Activated CD4-positive, alpha-beta memory T cell treated with anti-CD3 and anti-CD28 coated beads for 36 hours (primary cell): ENCODE measurements around the gene CABCOCO1. TPM values are rescaled to one million over a fixed set of nuclear protein-coding genes. Genes with fewer than 3 reads are reported as not detected.

Experiments
- CTCF ChIA-PET: fragments of 350-600 bp; sonication (Branson Sonifier 250); formaldehyde crosslinking; loops from one replicate; lab custom pipeline; 2021; ENCODE audit warnings: antibody characterized with exemption, inconsistent platforms; lab: Charles Lee
- POLR2A ChIA-PET: fragments of 350-600 bp; sonication (Branson Sonifier 250); formaldehyde crosslinking; loops from one replicate; lab custom pipeline; 2021; ENCODE audit warnings: antibody characterized with exemption; lab: Charles Lee
- DNase-seq: peaks from one replicate; pipeline ENCODE4 v3.0.0-alpha.2; 2020
- H3K27ac Mint-ChIP-seq: one replicate; pipeline ENCODE4 v1.8.0; 2021; ENCODE audit warnings: mixed read lengths
- H3K27me3 Mint-ChIP-seq: one replicate; pipeline ENCODE4 v1.8.0; 2021; ENCODE audit warnings: mixed read lengths
- H3K36me3 Mint-ChIP-seq: one replicate; pipeline ENCODE4 v1.8.0; 2021; ENCODE audit warnings: mixed read lengths
- H3K4me1 Mint-ChIP-seq: one replicate; pipeline ENCODE4 v1.8.0; 2021; ENCODE audit warnings: low read depth, mixed read lengths
- H3K4me3 Mint-ChIP-seq: one replicate; pipeline ENCODE4 v1.8.0; 2021; ENCODE audit warnings: mild to moderate bottlenecking, mixed read lengths
- H3K9me3 Mint-ChIP-seq: one replicate; pipeline ENCODE4 v1.8.0; 2021; ENCODE audit warnings: mixed read lengths
- intact Hi-C: fragments of 100-400 bp; cut with micrococcal nuclease; formaldehyde crosslinking; loops from one replicate; pipeline ENCODE4 v1.15.1; 2023
- total RNA-seq, 2 experiments: library from RNA; stranded (reverse); gene quantifications; one replicate each; pipeline ENCODE4 v1.2.3, GENCODE V29; 2021

The CABCOCO1 gene
- not detected for total RNA-seq

- ChIA-PET POLR2A (no interaction called here), CTCF (no interaction called here)
- DNase-seq: no peak
- Mint-ChIP-seq H3K36me3 (no peaks in the 10 kb centered on the region), H3K4me1 (no peaks in the 10 kb centered on the region), H3K9me3 (no peaks in the 10 kb centered on the region), H3K27me3 (peaks cover 24% of the 10 kb centered on the region), H3K27ac (no peak within 1 kb of the TSS), H3K4me3 (no peak within 1 kb of the TSS)
- intact Hi-C loops: no loop called here
Observed at GRCh38 chr10:61662794-61663259, at the start of gene CABCOCO1. CABCOCO1 (plus strand) TSS chr10:61662929; CDS start chr10:61662973, 44 bp downstream.

GRCh38 chr10:61613665-61614064, 49.1 kb upstream of the CABCOCO1 start:
- H3K4me1 Mint-ChIP-seq: no peaks in the 10 kb centered on the region
- H3K27me3 Mint-ChIP-seq: peaks cover 3% of the 10 kb centered on the region
- DNase-seq: no peak
- H3K27ac Mint-ChIP-seq: no peak overlapping the region
- no peak overlapping the region for H3K4me3 Mint-ChIP-seq
- POLR2A ChIA-PET: no interaction called here
- CTCF ChIA-PET: no interaction called here
- intact Hi-C loops: no loop called here
- H3K9me3 Mint-ChIP-seq: no peaks in the 10 kb centered on the region
- H3K36me3 Mint-ChIP-seq: no peaks in the 10 kb centered on the region

GRCh38 chr10:61616611-61617010, 46.1 kb upstream of the CABCOCO1 start:
- DNase-seq: no peak
- ChIA-PET CTCF (no interaction called here), POLR2A (no interaction called here)
- H3K9me3 Mint-ChIP-seq: no peaks in the 10 kb centered on the region
- H3K4me1 Mint-ChIP-seq: no peaks in the 10 kb centered on the region
- no peaks in the 10 kb centered on the region for H3K36me3 Mint-ChIP-seq
- intact Hi-C loops: no loop called here
- H3K27ac Mint-ChIP-seq: no peak overlapping the region
- no peak overlapping the region for H3K4me3 Mint-ChIP-seq
- no peaks in the 10 kb centered on the region for H3K27me3 Mint-ChIP-seq

- DNase-seq: no peak
- no peak overlapping the region for H3K27ac Mint-ChIP-seq
- ChIA-PET POLR2A (no interaction called here), CTCF (no interaction called here)
- no peaks in the 10 kb centered on the region for H3K9me3 Mint-ChIP-seq
- intact Hi-C loops: no loop called here
- no peaks in the 10 kb centered on the region for H3K27me3 Mint-ChIP-seq
- no peaks in the 10 kb centered on the region for H3K4me1 Mint-ChIP-seq
- H3K4me3 Mint-ChIP-seq: no peak overlapping the region
- no peaks in the 10 kb centered on the region for H3K36me3 Mint-ChIP-seq
Observed at GRCh38 chr10:61617180-61617579, 45.5 kb upstream of the CABCOCO1 start.

- intact Hi-C loops: no loop called here
- H3K27me3 Mint-ChIP-seq: no peaks in the 10 kb centered on the region
- CTCF ChIA-PET: no interaction called here
- no peak overlapping the region for H3K4me3 Mint-ChIP-seq
- H3K36me3 Mint-ChIP-seq: no peaks in the 10 kb centered on the region
- DNase-seq: no peak
- H3K4me1 Mint-ChIP-seq: no peaks in the 10 kb centered on the region
- no peaks in the 10 kb centered on the region for H3K9me3 Mint-ChIP-seq
- POLR2A ChIA-PET: no interaction called here
- H3K27ac Mint-ChIP-seq: no peak overlapping the region
Observed at GRCh38 chr10:61617586-61617985, 45.1 kb upstream of the CABCOCO1 start.

GRCh38 chr10:61618388-61618961, 44.3 kb upstream of the CABCOCO1 start:
- no peaks in the 10 kb centered on the region for H3K36me3 Mint-ChIP-seq
- POLR2A ChIA-PET: no interaction called here
- H3K4me3 Mint-ChIP-seq: no peak overlapping the region
- H3K4me1 Mint-ChIP-seq: no peaks in the 10 kb centered on the region
- intact Hi-C loops: no loop called here
- no peak overlapping the region for H3K27ac Mint-ChIP-seq
- H3K9me3 Mint-ChIP-seq: no peaks in the 10 kb centered on the region
- no peaks in the 10 kb centered on the region for H3K27me3 Mint-ChIP-seq
- CTCF ChIA-PET: no interaction called here
- DNase-seq: no peak

GRCh38 chr10:61620506-61620905, 42.2 kb upstream of the CABCOCO1 start:
- ChIA-PET CTCF (no interaction called here), POLR2A (no interaction called here)
- no peak overlapping the region for H3K4me3 Mint-ChIP-seq
- H3K9me3 Mint-ChIP-seq: no peaks in the 10 kb centered on the region
- intact Hi-C loops: no loop called here
- H3K4me1 Mint-ChIP-seq: no peaks in the 10 kb centered on the region
- H3K36me3 Mint-ChIP-seq: no peaks in the 10 kb centered on the region
- H3K27ac Mint-ChIP-seq: no peak overlapping the region
- no peak for DNase-seq
- no peaks in the 10 kb centered on the region for H3K27me3 Mint-ChIP-seq

- DNase-seq: no peak
- ChIA-PET CTCF (no interaction called here), POLR2A (no interaction called here)
- intact Hi-C loops: no loop called here
- no peaks in the 10 kb centered on the region for H3K9me3 Mint-ChIP-seq
- no peaks in the 10 kb centered on the region for H3K4me1 Mint-ChIP-seq
- no peaks in the 10 kb centered on the region for H3K36me3 Mint-ChIP-seq
- H3K27ac Mint-ChIP-seq: no peak overlapping the region
- H3K27me3 Mint-ChIP-seq: peaks cover 2% of the 10 kb centered on the region
- H3K4me3 Mint-ChIP-seq: no peak overlapping the region
Observed at GRCh38 chr10:61621605-61622051, 41.1 kb upstream of the CABCOCO1 start.

GRCh38 chr10:61623161-61623560, 39.6 kb upstream of the CABCOCO1 start:
- Mint-ChIP-seq H3K4me3 (no peak overlapping the region), H3K27me3 (peaks cover 2% of the 10 kb centered on the region), H3K4me1 (no peaks in the 10 kb centered on the region), H3K9me3 (no peaks in the 10 kb centered on the region), H3K27ac (no peak overlapping the region), H3K36me3 (no peaks in the 10 kb centered on the region)
- no peak for DNase-seq
- ChIA-PET CTCF (interaction anchor here (0.7 kb wide), 1 partner anchor 227 kb away, joined by 3 read pairs; no protein-coding TSS in a partner anchor), POLR2A (interaction anchor here (0.7 kb wide), 1 partner anchor 463 kb away, joined by 3 read pairs; no protein-coding TSS in a partner anchor)
- intact Hi-C loops: no loop called here

- Mint-ChIP-seq H3K27me3 (peaks cover 2% of the 10 kb centered on the region), H3K4me3 (no peak overlapping the region), H3K9me3 (no peaks in the 10 kb centered on the region), H3K36me3 (no peaks in the 10 kb centered on the region), H3K27ac (no peak overlapping the region), H3K4me1 (no peaks in the 10 kb centered on the region)
- CTCF ChIA-PET: no interaction called here
- intact Hi-C loops: no loop called here
- POLR2A ChIA-PET: no interaction called here
- DNase-seq: no peak
Observed at GRCh38 chr10:61626209-61626608, 36.5 kb upstream of the CABCOCO1 start.

GRCh38 chr10:61627266-61627665, 35.5 kb upstream of the CABCOCO1 start:
- POLR2A ChIA-PET: no interaction called here
- no peak overlapping the region for H3K27ac Mint-ChIP-seq

GRCh38 chr10:61628151-61628874, 34.4 kb upstream of the CABCOCO1 start:
- ChIA-PET POLR2A (no interaction called here), CTCF (interaction anchor here (0.6 kb wide), 1 partner anchor 719 kb away, joined by 3 read pairs; no protein-coding TSS in a partner anchor)
- no peaks in the 10 kb centered on the region for H3K36me3 Mint-ChIP-seq
- H3K4me1 Mint-ChIP-seq: no peaks in the 10 kb centered on the region
- no peaks in the 10 kb centered on the region for H3K9me3 Mint-ChIP-seq
- intact Hi-C loops: no loop called here
- no peak for DNase-seq
- H3K27me3 Mint-ChIP-seq: peaks cover 2% of the 10 kb centered on the region
- no peak overlapping the region for H3K27ac Mint-ChIP-seq
- H3K4me3 Mint-ChIP-seq: no peak overlapping the region

More at GRCh38 chr10:61627266-61627665, 35.5 kb upstream of the CABCOCO1 start:
- Mint-ChIP-seq H3K36me3 (no peaks in the 10 kb centered on the region), H3K4me1 (no peaks in the 10 kb centered on the region), H3K9me3 (no peaks in the 10 kb centered on the region), H3K4me3 (no peak overlapping the region), H3K27me3 (peaks cover 2% of the 10 kb centered on the region)
- intact Hi-C loops: no loop called here
- CTCF ChIA-PET: no interaction called here
- no peak for DNase-seq
